ENCODE measurements around the gene ADAMTS15.

ADAMTS15 gene

GRCh38 chr11:130454491-130455252, 6.2 kb downstream of the ADAMTS15 start:
- no peaks in the 10 kb centered on the region for H3K4me1 ChIP-seq
- no peak overlapping the region for H3K4me3 ChIP-seq (ENCODE audit: low read depth, low read length)
- no peak overlapping the region for H3K4me2 ChIP-seq (ENCODE audit: low read length)
- H3K9ac ChIP-seq: no peak overlapping the region
- H3K36me3 ChIP-seq (ENCODE audit: control insufficient read depth, insufficient read depth, low read length): no peaks in the 10 kb centered on the region
- no peak overlapping the region for H3K27ac ChIP-seq
- no peak overlapping the region for H2AFZ ChIP-seq
- H3K27me3 ChIP-seq (ENCODE audit: control insufficient read depth, insufficient read depth, low read length): no peaks in the 10 kb centered on the region
- TF ChIP-seq, protein P1, sequence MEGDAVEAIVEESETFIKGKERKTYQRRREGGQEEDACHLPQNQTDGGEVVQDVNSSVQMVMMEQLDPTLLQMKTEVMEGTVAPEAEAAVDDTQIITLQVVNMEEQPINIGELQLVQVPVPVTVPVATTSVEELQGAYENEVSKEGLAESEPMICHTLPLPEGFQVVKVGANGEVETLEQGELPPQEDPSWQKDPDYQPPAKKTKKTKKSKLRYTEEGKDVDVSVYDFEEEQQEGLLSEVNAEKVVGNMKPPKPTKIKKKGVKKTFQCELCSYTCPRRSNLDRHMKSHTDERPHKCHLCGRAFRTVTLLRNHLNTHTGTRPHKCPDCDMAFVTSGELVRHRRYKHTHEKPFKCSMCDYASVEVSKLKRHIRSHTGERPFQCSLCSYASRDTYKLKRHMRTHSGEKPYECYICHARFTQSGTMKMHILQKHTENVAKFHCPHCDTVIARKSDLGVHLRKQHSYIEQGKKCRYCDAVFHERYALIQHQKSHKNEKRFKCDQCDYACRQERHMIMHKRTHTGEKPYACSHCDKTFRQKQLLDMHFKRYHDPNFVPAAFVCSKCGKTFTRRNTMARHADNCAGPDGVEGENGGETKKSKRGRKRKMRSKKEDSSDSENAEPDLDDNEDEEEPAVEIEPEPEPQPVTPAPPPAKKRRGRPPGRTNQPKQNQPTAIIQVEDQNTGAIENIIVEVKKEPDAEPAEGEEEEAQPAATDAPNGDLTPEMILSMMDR (IDR thresholded peaks at IDR 0.05): no peak
- no peaks in the 10 kb centered on the region for H3K9me3 ChIP-seq (ENCODE audit: control insufficient read depth, low read length)
- H3K79me2 ChIP-seq: no peaks in the 10 kb centered on the region

DNA sequence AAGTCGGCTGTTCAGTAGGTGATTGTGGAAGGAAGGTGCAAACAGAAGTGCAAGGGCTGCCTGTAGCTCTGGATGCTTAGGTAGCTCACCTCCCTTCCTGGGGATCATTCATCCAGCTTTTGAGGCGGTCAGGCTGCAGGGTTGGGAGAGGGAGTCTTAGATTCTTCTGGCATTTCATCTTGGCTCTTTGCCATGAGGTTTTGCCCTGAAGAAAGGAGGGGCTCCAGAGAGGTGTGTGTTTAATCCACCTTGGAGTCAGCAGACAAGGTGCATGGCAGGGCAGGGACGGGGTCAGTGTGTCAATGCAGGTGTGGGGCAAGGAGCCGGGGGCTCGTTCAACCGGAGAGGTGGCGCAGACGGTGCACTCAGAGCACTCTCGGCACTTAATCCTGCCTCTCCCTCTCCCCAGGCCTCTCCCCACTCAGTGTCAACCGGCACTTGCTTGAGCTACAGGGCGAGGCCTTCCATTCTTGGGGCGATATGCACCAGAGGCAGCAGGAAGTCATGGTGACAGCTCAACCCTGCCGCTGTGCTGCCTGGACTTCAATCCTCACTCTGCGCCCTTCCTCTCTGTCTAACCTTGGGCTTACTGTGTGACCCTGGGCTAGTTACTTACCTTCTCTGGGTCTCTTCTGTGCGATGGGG, 7.2 kb downstream of the ADAMTS15 start:
- Histone ChIP-seq H3K27ac (no peak overlapping the region), H3K9ac (no peak overlapping the region)

DNA sequence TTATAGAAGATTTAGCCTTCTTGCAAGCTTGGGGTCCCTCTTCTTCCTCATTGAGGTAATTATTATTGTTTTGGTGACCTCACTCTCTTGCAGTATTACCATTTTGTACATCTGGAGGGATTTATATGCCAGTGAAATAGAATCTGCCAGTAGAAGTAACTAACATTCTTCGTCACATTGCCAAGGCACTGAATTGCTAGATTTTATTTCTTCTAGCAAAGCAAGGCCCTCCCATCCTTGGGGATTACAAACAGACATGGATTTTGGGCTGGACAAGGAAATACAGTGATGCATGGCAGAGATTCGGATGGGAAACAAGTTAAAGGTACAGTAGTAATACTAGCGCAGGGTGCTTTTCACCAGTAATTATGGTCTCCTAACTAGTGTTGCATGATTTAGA, 7.8 kb downstream of the ADAMTS15 start:
- H3K4me2 ChIP-seq (ENCODE audit: low read length): no peak overlapping the region
- no peaks in the 10 kb centered on the region for H3K36me3 ChIP-seq (ENCODE audit: control insufficient read depth, insufficient read depth, low read length)
- H3K27ac ChIP-seq: no peak overlapping the region
- H3K9ac ChIP-seq: no peak overlapping the region
- TF ChIP-seq, protein P1 (IDR thresholded peaks at IDR 0.05): no peak
- H3K79me2 ChIP-seq: no peaks in the 10 kb centered on the region
- H2AFZ ChIP-seq: no peak overlapping the region
- no peaks in the 10 kb centered on the region for H3K27me3 ChIP-seq (ENCODE audit: control insufficient read depth, insufficient read depth, low read length)
- H3K4me3 ChIP-seq (ENCODE audit: low read depth, low read length): no peak overlapping the region
- no peaks in the 10 kb centered on the region for H3K4me1 ChIP-seq
- H3K9me3 ChIP-seq (ENCODE audit: control insufficient read depth, low read length): no peaks in the 10 kb centered on the region

More for the DNA sequence above, 7.2 kb downstream of the ADAMTS15 start:
- no peak overlapping the region for H3K4me3 ChIP-seq (ENCODE audit: low read depth, low read length)
- no peaks in the 10 kb centered on the region for H3K9me3 ChIP-seq (ENCODE audit: control insufficient read depth, low read length)
- no peaks in the 10 kb centered on the region for H3K27me3 ChIP-seq (ENCODE audit: control insufficient read depth, insufficient read depth, low read length)
- H3K4me1 ChIP-seq: no peaks in the 10 kb centered on the region
- TF ChIP-seq, protein P1 (IDR thresholded peaks at IDR 0.05): no peak
- H3K79me2 ChIP-seq: no peaks in the 10 kb centered on the region
- no peak overlapping the region for H3K4me2 ChIP-seq (ENCODE audit: low read length)
- H2AFZ ChIP-seq: no peak overlapping the region
- H3K36me3 ChIP-seq (ENCODE audit: control insufficient read depth, insufficient read depth, low read length): no peaks in the 10 kb centered on the region

GRCh38 chr11:130457623-130458409, 9.4 kb downstream of the ADAMTS15 start:
- Histone ChIP-seq H3K36me3 (ENCODE audit: control insufficient read depth, insufficient read depth, low read length) (no peaks in the 10 kb centered on the region), H3K4me2 (ENCODE audit: low read length) (no peak overlapping the region), H2AFZ (no peak overlapping the region), H3K27me3 (ENCODE audit: control insufficient read depth, insufficient read depth, low read length) (no peaks in the 10 kb centered on the region), H3K79me2 (no peaks in the 10 kb centered on the region), H3K9ac (no peak overlapping the region), H3K9me3 (ENCODE audit: control insufficient read depth, low read length) (no peaks in the 10 kb centered on the region), H3K4me1 (no peaks in the 10 kb centered on the region), H3K27ac (no peak overlapping the region), H3K4me3 (ENCODE audit: low read depth, low read length) (no peak overlapping the region)
- TF ChIP-seq, protein P1 (IDR thresholded peaks at IDR 0.05): no peak

Measured in parathyroid adenoma (tissue), 2 donors.